ENCODE measurements around the gene PPP2R2D.

Gene PPP2R2D

DNA sequence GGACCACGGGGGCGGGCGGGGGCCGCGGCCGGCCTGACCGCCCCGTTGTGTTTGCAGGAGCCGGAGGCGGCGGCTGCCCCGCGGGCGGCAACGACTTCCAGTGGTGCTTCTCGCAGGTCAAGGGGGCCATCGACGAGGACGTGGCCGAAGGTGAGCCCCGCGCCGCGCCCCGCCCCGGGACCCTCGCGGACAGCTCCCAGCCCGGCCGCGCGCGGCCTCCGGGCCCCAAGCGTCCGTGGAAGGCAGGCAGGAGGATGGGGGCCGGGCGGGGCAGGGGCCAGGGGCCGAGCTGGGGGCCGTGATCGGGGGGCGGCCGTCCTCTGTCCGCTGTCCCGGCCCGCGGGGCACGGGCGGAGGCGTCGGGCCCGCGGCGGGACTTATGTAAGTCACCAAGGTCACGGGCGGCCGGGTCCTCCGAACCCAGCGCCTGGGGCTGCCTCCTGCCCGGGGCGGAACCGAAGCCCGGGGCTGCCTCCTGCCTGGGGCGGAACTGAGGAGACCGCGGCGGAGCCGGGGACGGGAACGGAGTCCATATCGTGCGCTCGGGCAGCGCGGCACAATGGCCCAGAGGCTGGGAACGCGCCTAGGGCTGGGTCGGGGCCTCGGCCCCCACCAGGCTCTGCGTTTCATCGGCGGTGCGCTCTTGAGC lies 497 bp downstream of the PPP2R2D start:
- H3K27ac ChIP-seq (ENCODE audit: low read depth, low read length), result peak overlapping the region; percentile 68; the same call in 1 of the 2 replicates
- peak overlapping the region; percentile 89 for H3K9ac ChIP-seq (ENCODE audit: low read depth, low read length)
- peak overlapping the region; percentile 93 for H3K4me3 ChIP-seq (ENCODE audit: low read length)
- H3K27me3 ChIP-seq (ENCODE audit: insufficient read depth, low read length), result peaks cover 13% of the 10 kb centered on the region; the same call in 1 of the 2 replicates
- 1% methylated on average over 83 of the region's 83 CpGs for WGBS
- H3K4me1 ChIP-seq (ENCODE audit: insufficient read depth, low read length), result peaks cover 19% of the 10 kb centered on the region
- no peaks in the 10 kb centered on the region for H3K9me3 ChIP-seq (ENCODE audit: insufficient read depth, low read depth, low read length)
- peaks cover 19% of the 10 kb centered on the region for H3K36me3 ChIP-seq (ENCODE audit: insufficient read depth, low read length)

DNA sequence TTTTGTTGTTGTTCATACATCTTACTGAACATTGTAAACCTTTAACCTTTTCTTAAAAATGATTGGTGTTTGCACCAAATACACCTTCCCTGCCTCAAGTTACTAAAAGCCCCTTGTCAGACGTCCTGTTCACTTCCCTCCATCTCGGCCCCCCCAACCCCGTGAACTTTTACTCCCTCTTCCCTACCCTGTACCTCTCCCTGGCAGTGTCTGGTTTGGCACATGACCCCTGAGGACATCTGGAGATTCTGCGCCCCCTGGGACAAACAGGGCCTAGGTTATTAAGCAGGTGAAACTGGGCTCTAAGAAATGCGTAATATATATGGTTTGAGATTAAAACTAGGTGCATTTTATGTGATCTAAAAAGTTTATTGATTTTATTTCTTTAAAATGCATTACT lies 1.4 kb downstream of the PPP2R2D start:
- peak overlapping the region; percentile 93 for H3K4me3 ChIP-seq (ENCODE audit: low read length)
- H3K27ac ChIP-seq (ENCODE audit: low read depth, low read length), result no peak overlapping the region
- WGBS, result 52% methylated on average over 5 of the region's 5 CpGs
- peaks cover 19% of the 10 kb centered on the region for H3K4me1 ChIP-seq (ENCODE audit: insufficient read depth, low read length)
- peaks cover 25% of the 10 kb centered on the region for H3K36me3 ChIP-seq (ENCODE audit: insufficient read depth, low read length)
- H3K9me3 ChIP-seq (ENCODE audit: insufficient read depth, low read depth, low read length), result no peaks in the 10 kb centered on the region
- peak overlapping the region; percentile 89; the same call in 1 of the 2 replicates for H3K9ac ChIP-seq (ENCODE audit: low read depth, low read length)
- peaks cover 13% of the 10 kb centered on the region; the same call in 1 of the 2 replicates for H3K27me3 ChIP-seq (ENCODE audit: insufficient read depth, low read length)

DNA sequence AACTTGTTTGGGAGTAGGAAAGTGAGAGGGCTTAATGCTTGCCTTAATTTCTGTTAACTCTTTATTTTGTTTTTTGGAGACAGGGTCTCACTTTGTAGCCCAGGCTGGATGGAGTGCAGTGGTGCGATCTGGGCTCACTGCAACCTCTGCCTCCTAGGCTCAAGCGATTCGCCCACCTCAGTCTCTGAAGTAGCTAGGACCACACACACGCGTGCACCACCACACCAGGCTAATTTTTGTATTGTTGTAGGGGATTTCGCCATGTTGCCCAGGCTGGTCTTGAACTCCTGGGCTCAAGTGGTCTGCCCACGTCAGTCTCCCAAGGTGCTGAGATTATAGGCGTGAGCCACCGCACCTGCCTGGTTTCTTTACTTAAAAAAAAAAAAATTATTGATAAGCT lies 1.9 kb downstream of the PPP2R2D start:
- H3K4me3 ChIP-seq (ENCODE audit: low read length), result peak overlapping the region; percentile 93
- peaks cover 13% of the 10 kb centered on the region; the same call in 1 of the 2 replicates for H3K27me3 ChIP-seq (ENCODE audit: insufficient read depth, low read length)
- no peak overlapping the region for H3K27ac ChIP-seq (ENCODE audit: low read depth, low read length)
- H3K9me3 ChIP-seq (ENCODE audit: insufficient read depth, low read depth, low read length), result no peaks in the 10 kb centered on the region
- peaks cover 19% of the 10 kb centered on the region for H3K4me1 ChIP-seq (ENCODE audit: insufficient read depth, low read length)
- 94% methylated on average over 9 of the region's 9 CpGs for WGBS
- H3K36me3 ChIP-seq (ENCODE audit: insufficient read depth, low read length), result peaks cover 28% of the 10 kb centered on the region
- peak overlapping the region; percentile 23; the same call in 1 of the 2 replicates for H3K9ac ChIP-seq (ENCODE audit: low read depth, low read length)

DNA sequence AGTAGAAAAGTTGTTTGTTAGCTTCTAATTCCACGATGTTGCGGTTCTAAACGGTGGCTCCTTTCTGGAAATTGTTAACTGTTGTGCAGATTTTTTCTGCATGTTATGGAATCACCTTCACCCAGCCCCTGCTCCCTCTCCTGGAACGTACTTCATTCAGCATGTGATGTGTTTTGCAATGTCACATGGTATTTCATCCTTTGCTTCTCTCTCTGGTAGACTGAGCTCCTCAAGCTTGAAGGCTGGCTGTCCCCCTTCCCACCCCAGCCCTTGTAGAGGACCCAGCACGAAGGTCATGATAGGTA lies 4.4 kb downstream of the PPP2R2D start:
- no peak overlapping the region for H3K4me3 ChIP-seq (ENCODE audit: low read length)
- WGBS, result 91% methylated on average over 5 of the region's 5 CpGs

DNA sequence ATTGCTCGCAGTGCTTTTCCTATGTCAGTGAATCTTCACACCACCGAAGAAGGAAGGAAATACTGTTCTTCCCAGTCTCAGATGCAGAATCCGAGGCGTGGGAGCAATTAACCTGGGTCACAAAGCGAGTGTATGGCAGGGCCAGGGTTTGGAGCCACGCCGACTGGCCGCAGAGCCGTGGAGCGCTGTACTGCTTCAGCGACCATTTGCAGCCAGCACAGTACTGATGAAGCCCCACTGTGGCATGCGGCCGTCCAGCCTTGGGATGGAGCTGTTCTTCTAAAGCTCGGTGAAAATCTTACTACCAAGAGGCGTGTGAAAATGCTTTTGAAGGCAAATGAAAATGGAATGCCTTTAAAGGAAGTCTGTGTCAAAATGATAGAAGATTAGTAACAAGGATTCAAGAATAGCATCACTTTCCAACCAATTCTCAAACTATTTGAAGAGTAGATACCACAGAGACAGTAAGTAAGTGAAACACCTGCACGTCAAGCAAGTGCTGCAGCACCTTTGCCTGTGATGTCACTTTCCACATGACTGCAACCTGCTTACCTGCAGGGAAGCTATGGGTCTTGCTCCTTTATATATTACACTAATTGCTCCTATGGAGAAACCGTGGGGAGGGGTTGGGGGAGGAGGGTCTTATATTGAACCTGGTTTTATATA lies 4.9 kb downstream of the PPP2R2D start:
- WGBS, result 93% methylated on average over 17 of the region's 17 CpGs
- Histone ChIP-seq H3K27me3 (ENCODE audit: insufficient read depth, low read length) (no peaks in the 10 kb centered on the region), H3K4me3 (ENCODE audit: low read length) (no peak overlapping the region)

More for the DNA sequence above, 4.4 kb downstream of the PPP2R2D start:
- Histone ChIP-seq H3K27me3 (ENCODE audit: insufficient read depth, low read length) (no peaks in the 10 kb centered on the region), H3K27ac (ENCODE audit: low read depth, low read length) (no peak overlapping the region), H3K36me3 (ENCODE audit: insufficient read depth, low read length) (peaks cover 35% of the 10 kb centered on the region), H3K9ac (ENCODE audit: low read depth, low read length) (no peak overlapping the region), H3K4me1 (ENCODE audit: insufficient read depth, low read length) (peaks cover 19% of the 10 kb centered on the region), H3K9me3 (ENCODE audit: insufficient read depth, low read depth, low read length) (no peaks in the 10 kb centered on the region)

DNA sequence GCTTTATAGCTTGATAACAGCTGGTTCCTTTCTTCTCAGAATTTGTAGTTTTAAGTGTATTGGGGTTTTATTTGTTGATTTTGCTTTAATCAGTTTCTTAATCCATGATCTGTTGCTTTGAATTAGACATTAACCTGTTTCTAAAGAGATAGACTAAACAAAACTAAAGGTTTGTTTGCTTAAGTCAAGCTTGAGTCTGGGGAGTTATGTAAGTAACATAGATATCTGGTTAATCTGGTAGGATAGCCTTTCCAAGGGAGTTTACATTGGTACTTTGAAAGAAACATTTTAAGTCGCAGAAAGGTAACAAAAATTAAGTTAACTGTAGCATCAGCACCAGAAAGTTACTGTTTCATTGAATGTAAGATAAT lies 5.4 kb downstream of the PPP2R2D start:
- Histone ChIP-seq H3K4me1 (ENCODE audit: insufficient read depth, low read length) (peaks cover 19% of the 10 kb centered on the region), H3K9me3 (ENCODE audit: insufficient read depth, low read depth, low read length) (no peaks in the 10 kb centered on the region), H3K9ac (ENCODE audit: low read depth, low read length) (no peak overlapping the region), H3K27me3 (ENCODE audit: insufficient read depth, low read length) (no peaks in the 10 kb centered on the region), H3K27ac (ENCODE audit: low read depth, low read length) (no peak overlapping the region), H3K36me3 (ENCODE audit: insufficient read depth, low read length) (peaks cover 35% of the 10 kb centered on the region), H3K4me3 (ENCODE audit: low read length) (no peak overlapping the region)
- 95% methylated on average over 1 of the region's 1 CpG for WGBS

More for the DNA sequence above, 4.9 kb downstream of the PPP2R2D start:
- Histone ChIP-seq H3K36me3 (ENCODE audit: insufficient read depth, low read length) (peaks cover 35% of the 10 kb centered on the region), H3K9ac (ENCODE audit: low read depth, low read length) (no peak overlapping the region), H3K27ac (ENCODE audit: low read depth, low read length) (no peak overlapping the region), H3K4me1 (ENCODE audit: insufficient read depth, low read length) (peaks cover 19% of the 10 kb centered on the region), H3K9me3 (ENCODE audit: insufficient read depth, low read depth, low read length) (no peaks in the 10 kb centered on the region)

DNA sequence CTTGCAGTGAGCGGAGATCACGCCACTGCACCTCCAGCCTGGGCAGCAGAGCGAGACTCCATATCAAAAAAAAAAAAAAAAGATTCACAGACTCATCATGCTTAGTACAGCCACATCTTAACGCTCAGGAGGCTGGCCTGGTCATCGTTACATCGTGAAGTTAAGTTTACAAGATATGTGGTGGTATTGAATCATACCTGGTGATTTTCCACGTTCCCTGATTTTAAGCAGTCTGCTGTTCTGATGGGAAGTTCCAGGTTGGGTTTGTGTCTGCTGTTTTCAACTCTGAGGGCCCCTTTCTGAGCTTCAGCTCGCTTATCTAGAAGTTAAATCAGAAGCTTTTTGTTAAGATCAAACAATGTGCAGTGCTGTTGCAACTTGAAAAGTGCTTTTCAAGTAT lies 6.9 kb downstream of the PPP2R2D start:
- H3K27ac ChIP-seq (ENCODE audit: low read depth, low read length), result no peak overlapping the region
- H3K9me3 ChIP-seq (ENCODE audit: insufficient read depth, low read depth, low read length), result no peaks in the 10 kb centered on the region
- H3K36me3 ChIP-seq (ENCODE audit: insufficient read depth, low read length), result peaks cover 38% of the 10 kb centered on the region
- no peak overlapping the region for H3K9ac ChIP-seq (ENCODE audit: low read depth, low read length)
- 0 out of 2 replicates have a peak, but pooled peaks cover 10% of the 10 kb centered on the region for H3K4me1 ChIP-seq (ENCODE audit: insufficient read depth, low read length)
- H3K27me3 ChIP-seq (ENCODE audit: insufficient read depth, low read length), result no peaks in the 10 kb centered on the region
- 94% methylated on average over 8 of the region's 8 CpGs for WGBS
- no peak overlapping the region for H3K4me3 ChIP-seq (ENCODE audit: low read length)

DNA sequence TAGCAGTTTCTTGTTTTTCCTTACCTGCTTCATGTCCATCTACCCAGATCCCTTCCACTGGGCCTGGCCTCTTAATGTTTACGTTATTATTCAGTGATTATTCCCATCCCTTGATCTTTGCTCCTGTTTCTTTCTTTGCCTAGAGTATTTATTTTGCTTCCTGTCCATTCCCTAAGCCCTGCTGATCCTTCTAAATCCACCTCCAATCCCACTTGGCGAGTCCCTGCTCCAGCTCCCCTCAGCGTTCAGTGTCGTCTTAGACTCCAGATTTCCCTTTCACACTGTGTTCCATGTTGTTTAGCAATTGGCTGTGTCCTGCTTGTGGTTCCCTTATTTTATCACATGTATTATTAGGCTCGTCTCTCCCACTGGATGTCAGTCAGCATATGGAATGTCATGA lies 7.3 kb downstream of the PPP2R2D start:
- H3K27ac ChIP-seq (ENCODE audit: low read depth, low read length), result no peak overlapping the region
- no peaks in the 10 kb centered on the region for H3K27me3 ChIP-seq (ENCODE audit: insufficient read depth, low read length)
- 94% methylated on average over 5 of the region's 5 CpGs for WGBS
- H3K36me3 ChIP-seq (ENCODE audit: insufficient read depth, low read length), result peaks cover 37% of the 10 kb centered on the region
- no peak overlapping the region for H3K9ac ChIP-seq (ENCODE audit: low read depth, low read length)
- no peaks in the 10 kb centered on the region for H3K9me3 ChIP-seq (ENCODE audit: insufficient read depth, low read depth, low read length)
- no peak overlapping the region for H3K4me3 ChIP-seq (ENCODE audit: low read length)
- H3K4me1 ChIP-seq (ENCODE audit: insufficient read depth, low read length), result 0 out of 2 replicates have a peak, but pooled peaks cover 8% of the 10 kb centered on the region

DNA sequence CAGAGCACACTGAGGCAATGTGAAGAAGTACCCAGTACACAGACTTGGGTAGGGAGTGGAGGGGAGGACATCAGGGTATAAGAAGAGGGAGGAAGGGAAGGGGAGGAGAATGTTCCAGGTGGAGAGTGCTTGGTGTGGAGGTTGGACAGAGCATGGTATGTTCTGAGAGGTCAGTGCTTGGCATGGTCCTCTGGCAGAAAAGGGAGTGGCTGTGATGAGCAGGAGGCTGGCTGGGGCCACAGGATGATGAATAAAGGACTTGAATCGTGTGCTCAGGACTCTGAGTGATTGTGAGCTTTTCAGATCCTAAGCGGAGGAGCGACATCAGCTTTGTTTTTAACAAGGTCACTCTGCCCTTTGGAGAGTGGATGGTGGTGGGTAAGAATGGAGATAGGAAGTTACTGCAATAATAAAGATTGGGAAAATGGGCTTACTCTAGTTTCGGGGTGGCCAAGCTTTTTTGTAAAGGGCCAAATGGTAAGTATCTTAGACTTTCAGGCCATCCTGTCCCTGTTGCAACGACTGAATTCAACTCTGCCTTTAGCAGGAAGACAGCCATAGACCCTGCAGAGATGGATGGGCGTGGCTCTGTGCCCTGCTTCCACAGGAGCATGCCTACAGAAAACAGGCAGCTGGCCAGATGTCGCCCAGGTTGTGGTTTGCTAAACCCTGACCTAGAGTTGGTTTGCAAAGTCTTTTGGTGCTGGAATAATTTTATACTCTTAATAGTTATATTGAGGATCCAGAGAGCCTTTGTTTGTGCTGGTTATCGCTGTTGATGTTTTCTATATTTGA lies 8.4 kb downstream of the PPP2R2D start:
- 82% methylated on average over 7 of the region's 8 CpGs for WGBS
- H3K9ac ChIP-seq (ENCODE audit: low read depth, low read length), result no peak overlapping the region
- no peak overlapping the region for H3K27ac ChIP-seq (ENCODE audit: low read depth, low read length)
- H3K4me1 ChIP-seq (ENCODE audit: insufficient read depth, low read length), result 0 out of 2 replicates have a peak, but pooled peaks cover 8% of the 10 kb centered on the region
- peaks cover 40% of the 10 kb centered on the region for H3K36me3 ChIP-seq (ENCODE audit: insufficient read depth, low read length)
- H3K4me3 ChIP-seq (ENCODE audit: low read length), result no peak overlapping the region
- H3K27me3 ChIP-seq (ENCODE audit: insufficient read depth, low read length), result no peaks in the 10 kb centered on the region
- H3K9me3 ChIP-seq (ENCODE audit: insufficient read depth, low read depth, low read length), result no peaks in the 10 kb centered on the region

DNA sequence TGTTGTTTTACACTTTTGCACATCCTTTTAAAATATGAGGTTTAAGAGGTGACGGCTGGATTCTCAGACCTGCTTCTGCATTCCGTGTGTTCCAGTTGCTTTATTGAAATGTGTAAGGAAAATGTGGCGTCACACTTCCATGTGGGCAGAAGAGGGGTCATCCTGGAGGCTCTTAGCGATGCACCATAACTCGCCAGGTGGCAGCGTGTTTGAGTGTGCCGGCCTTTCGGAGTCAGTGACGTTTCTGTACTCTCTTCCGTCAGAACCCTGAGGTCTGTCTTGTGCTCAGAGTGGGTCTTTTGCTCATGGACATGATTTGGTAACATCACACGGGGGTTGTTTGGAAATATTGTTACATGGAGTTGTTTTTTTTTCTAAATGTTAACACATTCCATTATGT lies 9.1 kb downstream of the PPP2R2D start:
- H3K9me3 ChIP-seq (ENCODE audit: insufficient read depth, low read depth, low read length), result no peaks in the 10 kb centered on the region
- H3K27ac ChIP-seq (ENCODE audit: low read depth, low read length), result no peak overlapping the region
- H3K4me1 ChIP-seq (ENCODE audit: insufficient read depth, low read length), result 0 out of 2 replicates have a peak, but pooled peaks cover 3% of the 10 kb centered on the region
- H3K9ac ChIP-seq (ENCODE audit: low read depth, low read length), result no peak overlapping the region
- H3K27me3 ChIP-seq (ENCODE audit: insufficient read depth, low read length), result no peaks in the 10 kb centered on the region
- H3K36me3 ChIP-seq (ENCODE audit: insufficient read depth, low read length), result peaks cover 40% of the 10 kb centered on the region
- 95% methylated on average over 11 of the region's 11 CpGs for WGBS
- H3K4me3 ChIP-seq (ENCODE audit: low read length), result no peak overlapping the region

DNA sequence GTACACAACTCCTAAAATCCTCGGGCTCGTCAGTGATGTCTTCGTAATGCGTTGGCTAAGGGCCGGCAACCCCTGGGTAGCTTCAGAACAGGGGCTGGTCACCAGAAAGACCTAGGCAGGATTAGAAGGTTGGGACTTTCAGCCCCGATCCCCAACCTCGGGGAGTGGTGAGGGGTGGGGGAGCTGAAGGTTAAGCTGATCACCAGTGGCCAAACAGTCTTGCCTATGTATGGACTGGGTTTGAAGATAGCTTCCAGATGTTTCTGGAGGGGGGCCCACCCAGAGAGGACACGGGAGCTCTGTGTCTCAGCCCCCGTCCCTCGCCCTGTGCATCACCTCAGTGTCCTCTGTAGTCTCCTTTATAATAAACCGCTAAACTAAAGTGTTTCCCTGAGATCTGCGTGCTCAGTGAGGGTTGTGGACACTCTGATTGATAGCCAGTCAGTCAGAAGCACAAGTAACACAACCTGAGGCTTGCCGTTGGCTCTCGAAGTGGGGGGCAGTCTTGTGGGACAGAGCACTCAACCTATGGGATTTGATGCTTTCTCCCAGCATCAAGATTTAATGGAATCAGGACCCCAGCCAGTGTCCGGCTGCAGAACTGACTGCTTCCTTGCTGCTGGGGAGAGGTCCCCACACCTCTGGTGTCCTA lies 10.0 kb downstream of the PPP2R2D start:
- Histone ChIP-seq H3K4me1 (ENCODE audit: insufficient read depth, low read length) (no peaks in the 10 kb centered on the region), H3K9ac (ENCODE audit: low read depth, low read length) (no peak overlapping the region), H3K4me3 (ENCODE audit: low read length) (no peak overlapping the region), H3K27me3 (ENCODE audit: insufficient read depth, low read length) (no peaks in the 10 kb centered on the region), H3K36me3 (ENCODE audit: insufficient read depth, low read length) (peaks cover 31% of the 10 kb centered on the region), H3K27ac (ENCODE audit: low read depth, low read length) (no peak overlapping the region), H3K9me3 (ENCODE audit: insufficient read depth, low read depth, low read length) (no peaks in the 10 kb centered on the region)
- WGBS, result 94% methylated on average over 15 of the region's 15 CpGs

Measured in HUES64 (cell line).